SK-N-SH (cell line): ENCODE results near the gene DENND5A. TPM values are rescaled to one million over a fixed set of nuclear protein-coding genes. Genes with fewer than 3 reads are reported as not detected.

Experiments used
- CTCF ChIA-PET: fragments of 300-600, 350-600 bp; formaldehyde crosslinking; extraction: SDS; loops from one replicate; lab custom pipeline; 2021; lab: Yijun Ruan, JAX
- POLR2A ChIA-PET: fragments of 350-600 bp; sonication (Branson Sonifier 250); formaldehyde crosslinking; extraction: SDS; loops from one replicate; lab custom pipeline; 2020; ENCODE audit warnings: antibody characterized with exemption, inconsistent platforms; lab: Yijun Ruan, JAX
- DNase-seq: peaks from one replicate; pipeline ENCODE4 v3.0.0; 2012
- H2AFZ ChIP-seq: fragments of 200-600 bp; sonication (generic); 2 replicates; pipeline ENCODE4 v1.8.1; 2016; ENCODE audit warnings: antibody characterized with exemption, mild to moderate bottlenecking, low read depth
- H3F3A ChIP-seq: fragments of 200-600 bp; sonication (generic); replicated peaks from 2 replicates; pipeline ENCODE3; 2016; ENCODE audit warnings: antibody characterized with exemption, mild to moderate bottlenecking; ENCODE audit not compliant: insufficient read depth
- H3K27ac ChIP-seq, 2 experiments: fragments of 200-500 bp in 1 of 2; fragments of 200-600 bp in 1 of 2; sonication (Bioruptor generic) in 1 of 2; sonication (generic), shearing (Covaris generic) in 1 of 2; 2 replicates each; pipeline versions ENCODE4 v1.5.1 to v1.6.1; 2014 to 2016; ENCODE audit warnings: low read depth in 2 of 2, inconsistent platforms in 1 of 2, low read length in 1 of 2, mild to moderate bottlenecking in 1 of 2, mixed read lengths in 1 of 2
- H3K27me3 ChIP-seq: fragments of 200-600 bp; sonication (generic), shearing (Covaris generic); 2 replicates; pipeline ENCODE4 v1.6.1; 2016; ENCODE audit warnings: mixed run types; ENCODE audit not compliant: insufficient read depth
- H3K36me3 ChIP-seq, 2 experiments: fragments of 200-500 bp in 1 of 2; fragments of 200-600 bp in 1 of 2; sonication (Bioruptor generic) in 1 of 2; sonication (generic) in 1 of 2; replicated peaks in 1 of 2; 2 replicates each; pipeline versions ENCODE3 to v1.5.1; 2014 to 2016; ENCODE audit warnings: low read length in 1 of 2, mild to moderate bottlenecking in 1 of 2; ENCODE audit not compliant: insufficient read depth in 2 of 2, control insufficient read depth in 1 of 2
- H3K4me1 ChIP-seq, 2 experiments: fragments of 200-500 bp in 1 of 2; fragments of 200-600 bp in 1 of 2; sonication (Bioruptor generic) in 1 of 2; sonication (generic), shearing (Covaris generic) in 1 of 2; 2 replicates each; pipeline versions ENCODE4 v1.5.1 to v1.6.1; 2014 to 2016; ENCODE audit warnings: low read depth in 1 of 2, low read length in 1 of 2, mixed run types in 1 of 2; ENCODE audit not compliant: insufficient read depth in 2 of 2, control insufficient read depth in 1 of 2
- H3K4me2 ChIP-seq: fragments of 200-600 bp; sonication (generic), shearing (Covaris generic); 2 replicates; pipeline ENCODE4 v1.6.1; 2017; ENCODE audit warnings: mixed run types
- H3K4me3 ChIP-seq, 2 experiments: fragments of 200-500 bp in 1 of 2; fragments of 200-600 bp in 1 of 2; sonication (Bioruptor generic) in 1 of 2; sonication (generic), shearing (Covaris generic) in 1 of 2; 2 replicates each; pipeline versions ENCODE4 v1.5.1 to v1.8.1; 2014 to 2016; ENCODE audit warnings: low read depth in 2 of 2, inconsistent platforms in 1 of 2, low read length in 1 of 2, mild to moderate bottlenecking in 1 of 2, mixed read lengths in 1 of 2, moderate library complexity in 1 of 2
- H3K79me2 ChIP-seq: fragments of 200-600 bp; sonication (generic); 2 replicates; pipeline ENCODE4 v1.8.1; 2017; ENCODE audit warnings: mild to moderate bottlenecking; ENCODE audit not compliant: insufficient read depth
- H3K9ac ChIP-seq: fragments of 200-600 bp; sonication (generic); 2 replicates; pipeline ENCODE4 v1.6.1; 2017; ENCODE audit warnings: mixed run types
- H3K9me2 ChIP-seq: fragments of 200-600 bp; sonication (generic); 2 replicates; pipeline ENCODE4 v1.6.1; 2017; ENCODE audit warnings: mixed run types
- H3K9me3 ChIP-seq: fragments of 200-600 bp; sonication (generic); 2 replicates; pipeline ENCODE4 v1.6.1; 2017; ENCODE audit warnings: mixed run types, mild to moderate bottlenecking, moderate library complexity
- H4K20me1 ChIP-seq: fragments of 200-600 bp; sonication (generic); 2 replicates; pipeline ENCODE4 v1.6.1; 2017; ENCODE audit warnings: mild to moderate bottlenecking, mixed run types; ENCODE audit not compliant: insufficient read depth
- FOXJ3 ChIP-seq: sonication (generic); formaldehyde crosslinking; IDR thresholded peaks from 2 replicates; pipeline ENCODE4 v1.5.1; 2020; ENCODE audit warnings: mild to moderate bottlenecking, missing genetic modification reagents
- RCOR1 ChIP-seq: fragments of 150-350 bp; IDR thresholded peaks from 2 replicates; pipeline ENCODE4 v1.6.1; 2017; ENCODE audit warnings: antibody characterized with exemption, low read length
- SMC3 ChIP-seq: IDR thresholded peaks from 2 replicates; pipeline ENCODE4 v1.6.1; 2012; ENCODE audit warnings: low read depth, low read length, improper control_type of control experiment
- TAF1 ChIP-seq: IDR thresholded peaks from 2 replicates; pipeline ENCODE4 v1.6.1; 2012; ENCODE audit warnings: low read depth, mild to moderate bottlenecking, low read length, moderate library complexity, borderline replicate concordance
- TEAD4 ChIP-seq: IDR thresholded peaks from 2 replicates; pipeline ENCODE4 v1.4.0; 2012; ENCODE audit warnings: mild to moderate bottlenecking, borderline replicate concordance; ENCODE audit not compliant: insufficient read depth
- WGBS: methylation state at CpG from one replicate; pipeline ENCODE4 v1.1.6; 2017; ENCODE audit warnings: low lambda C conversion rate; 5-methylcytosine and 5-hydroxymethylcytosine counted together
- polyA plus RNA-seq, 3 experiments: library from polyadenylated mRNA; depleted of rRNA; stranded (reverse); fragments of >200 nt; gene quantifications; 2 replicates each; pipeline ENCODE4 v1.2.3, GENCODE V29; 2012
- TF ChIP-seq, protein P1 (sequence below): IDR thresholded peaks from 2 replicates; pipeline ENCODE4 v1.4.0; 2012; ENCODE audit warnings: low read depth, borderline replicate concordance
- TF ChIP-seq, protein P2 (sequence below): fragments of 150-350 bp; IDR thresholded peaks from 2 replicates; pipeline ENCODE4 v1.6.1; 2017; ENCODE audit warnings: antibody characterized with exemption, low read length, low read depth, borderline replicate concordance

DENND5A gene
- polyA plus RNA-seq, 1 of the 3 experiments (the other 2 are of a cell fraction) = 110 TPM

DNA sequence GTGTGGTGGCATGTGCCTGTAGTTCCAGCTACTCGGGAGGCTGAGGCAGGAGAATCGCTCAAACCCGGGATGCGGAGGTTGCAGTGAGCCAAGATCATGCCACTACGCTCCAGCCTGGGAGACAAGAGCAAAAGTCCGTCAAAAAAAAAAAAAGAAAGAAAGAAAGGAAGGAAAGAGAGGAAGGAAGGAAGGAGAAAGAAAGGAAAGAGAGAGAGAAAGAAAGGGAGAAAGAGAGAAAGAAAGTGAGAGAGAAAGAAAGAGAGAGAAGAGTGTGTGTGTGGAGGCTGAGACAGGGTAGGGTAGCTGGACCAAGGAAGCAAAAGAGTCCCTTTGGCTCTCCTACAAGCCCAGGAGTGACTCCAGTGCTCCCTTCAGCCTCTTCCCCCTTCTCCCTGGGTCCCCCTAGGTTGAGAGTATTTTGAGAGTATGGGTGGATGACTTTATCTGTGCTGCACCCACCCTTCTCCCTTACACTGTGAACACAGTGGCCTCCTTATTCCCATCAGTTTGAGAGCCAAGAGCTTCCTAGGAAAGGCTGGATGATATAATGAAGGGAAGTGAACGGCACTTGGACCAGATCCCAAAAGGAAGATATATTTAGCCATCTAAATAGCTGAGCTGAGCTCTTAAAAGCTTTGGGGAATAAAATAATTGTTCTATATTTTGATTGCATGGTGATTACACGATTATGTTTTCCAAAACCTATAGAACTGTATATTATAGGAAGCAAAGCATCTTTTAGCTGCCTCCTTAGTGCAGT, 9.5 kb upstream of the DENND5A start:
- no peak overlapping the region for H3K4me2 ChIP-seq

DNA sequence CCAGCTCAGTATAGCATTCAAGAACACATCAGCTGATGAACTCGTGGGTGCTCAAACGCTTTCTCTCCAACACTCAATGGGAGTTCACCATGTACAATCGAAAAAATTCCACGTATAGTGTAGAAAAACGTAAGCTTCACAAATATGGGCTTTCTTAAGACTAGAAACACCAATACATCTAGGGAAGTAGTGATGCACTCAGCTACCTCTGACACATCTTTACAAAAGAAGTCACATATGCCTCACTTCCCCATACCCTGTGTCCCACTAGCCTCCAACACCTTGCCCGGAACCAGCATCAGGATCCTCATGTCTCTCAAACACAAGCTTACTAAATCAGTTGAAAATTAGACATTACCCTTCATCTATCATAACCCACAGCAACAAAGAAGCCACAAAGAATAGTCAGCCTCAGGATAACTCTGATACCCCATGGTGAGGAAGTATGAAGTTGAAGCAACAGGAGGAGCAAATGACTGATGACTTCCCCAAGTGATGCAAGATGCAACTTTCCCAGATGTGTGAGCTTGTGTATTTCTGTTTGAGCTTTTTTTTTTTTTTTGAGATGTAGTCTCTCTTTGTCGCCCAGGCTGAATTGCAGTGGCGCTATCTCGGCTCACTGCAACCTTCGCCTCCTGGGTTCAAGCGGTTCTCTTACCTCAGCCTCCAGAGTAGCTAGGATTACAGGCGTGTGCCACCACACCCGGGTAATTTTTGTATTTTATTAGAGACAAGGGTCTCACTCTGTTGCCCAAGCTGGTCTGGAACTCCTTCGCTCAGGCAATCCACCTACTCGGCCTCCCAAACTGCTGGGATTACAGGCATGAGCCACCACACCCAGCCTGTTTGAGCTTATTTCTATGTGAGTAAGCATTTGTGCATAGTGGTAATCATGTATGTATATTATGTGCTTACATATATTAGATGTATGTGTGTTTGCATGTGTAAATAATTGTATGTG, 8.5 kb upstream of the DENND5A start:
- no peaks in the 10 kb centered on the region for H3K27me3 ChIP-seq
- no peak for DNase-seq
- H3F3A ChIP-seq = no peaks in the 10 kb centered on the region
- H3K9ac ChIP-seq = no peak overlapping the region
- WGBS = 96% methylated on average over 15 of the region's 15 CpGs
- H3K27ac ChIP-seq = no peak overlapping the region
- H4K20me1 ChIP-seq = no peaks in the 10 kb centered on the region
- H3K4me3 ChIP-seq = no peak overlapping the region
- H3K4me1 ChIP-seq = no peaks in the 10 kb centered on the region
- H3K79me2 ChIP-seq = no peaks in the 10 kb centered on the region
- no peak overlapping the region for H3K4me2 ChIP-seq
- H3K36me3 ChIP-seq = peaks cover 0 to 7% of the 10 kb centered on the region in 2 experiments
- ChIA-PET POLR2A (interaction anchor here (1.0 kb wide), 1 partner anchor 8 kb away, joined by 5 read pairs; the partner anchor contains the start of gene DENND5A), CTCF (interaction anchor here (0.8 kb wide), 1 partner anchor 112 kb away, joined by 3 read pairs; no protein-coding TSS in a partner anchor)
- H2AFZ ChIP-seq = no peak overlapping the region
- TF ChIP-seq SMC3 = no peak
- TF ChIP-seq, protein P1, sequence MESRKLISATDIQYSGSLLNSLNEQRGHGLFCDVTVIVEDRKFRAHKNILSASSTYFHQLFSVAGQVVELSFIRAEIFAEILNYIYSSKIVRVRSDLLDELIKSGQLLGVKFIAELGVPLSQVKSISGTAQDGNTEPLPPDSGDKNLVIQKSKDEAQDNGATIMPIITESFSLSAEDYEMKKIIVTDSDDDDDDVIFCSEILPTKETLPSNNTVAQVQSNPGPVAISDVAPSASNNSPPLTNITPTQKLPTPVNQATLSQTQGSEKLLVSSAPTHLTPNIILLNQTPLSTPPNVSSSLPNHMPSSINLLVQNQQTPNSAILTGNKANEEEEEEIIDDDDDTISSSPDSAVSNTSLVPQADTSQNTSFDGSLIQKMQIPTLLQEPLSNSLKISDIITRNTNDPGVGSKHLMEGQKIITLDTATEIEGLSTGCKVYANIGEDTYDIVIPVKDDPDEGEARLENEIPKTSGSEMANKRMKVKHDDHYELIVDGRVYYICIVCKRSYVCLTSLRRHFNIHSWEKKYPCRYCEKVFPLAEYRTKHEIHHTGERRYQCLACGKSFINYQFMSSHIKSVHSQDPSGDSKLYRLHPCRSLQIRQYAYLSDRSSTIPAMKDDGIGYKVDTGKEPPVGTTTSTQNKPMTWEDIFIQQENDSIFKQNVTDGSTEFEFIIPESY = no peak
- TF ChIP-seq TEAD4 = no peak
- H3K9me3 ChIP-seq = no peaks in the 10 kb centered on the region
- no peaks in the 10 kb centered on the region for H3K9me2 ChIP-seq

More for the DNA sequence above, 9.5 kb upstream of the DENND5A start:
- no peaks in the 10 kb centered on the region for H3F3A ChIP-seq
- no peak for DNase-seq
- WGBS = 74% methylated on average over 8 of the region's 8 CpGs
- no peaks in the 10 kb centered on the region for H3K79me2 ChIP-seq
- ChIA-PET POLR2A (interaction anchor here (0.6 kb wide), 1 partner anchor 49 kb away, joined by 3 read pairs; no protein-coding TSS in a partner anchor), CTCF (no interaction called here)
- no peak overlapping the region for H3K9ac ChIP-seq
- H3K9me3 ChIP-seq = no peaks in the 10 kb centered on the region
- no peaks in the 10 kb centered on the region for H3K4me1 ChIP-seq
- H2AFZ ChIP-seq = no peak overlapping the region
- TF ChIP-seq FOXJ3 (CRISPR knock-in tag) (no peak), TAF1 (no peak), RCOR1 (no peak)
- TF ChIP-seq, protein P2, sequence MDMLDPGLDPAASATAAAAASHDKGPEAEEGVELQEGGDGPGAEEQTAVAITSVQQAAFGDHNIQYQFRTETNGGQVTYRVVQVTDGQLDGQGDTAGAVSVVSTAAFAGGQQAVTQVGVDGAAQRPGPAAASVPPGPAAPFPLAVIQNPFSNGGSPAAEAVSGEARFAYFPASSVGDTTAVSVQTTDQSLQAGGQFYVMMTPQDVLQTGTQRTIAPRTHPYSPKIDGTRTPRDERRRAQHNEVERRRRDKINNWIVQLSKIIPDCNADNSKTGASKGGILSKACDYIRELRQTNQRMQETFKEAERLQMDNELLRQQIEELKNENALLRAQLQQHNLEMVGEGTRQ = no peak
- TF ChIP-seq, protein P1 = no peak
- H3K9me2 ChIP-seq = no peaks in the 10 kb centered on the region
- no peak overlapping the region for H3K4me3 ChIP-seq
- H4K20me1 ChIP-seq = no peaks in the 10 kb centered on the region
- H3K27ac ChIP-seq = peak overlapping the region in 1 of 2 experiments; percentile 36; a peak in 1 of 4 replicates
- H3K27me3 ChIP-seq = no peaks in the 10 kb centered on the region
- peaks cover 0 to 7% of the 10 kb centered on the region in 2 experiments for H3K36me3 ChIP-seq
